ENCODE data around the gene CDKN3.
"Not testable (repeated sequence)": the region's sequence is repeated elsewhere in the genome, so short reads cannot be mapped to it uniquely, and the experiment has no call there.

CDKN3 gene

GRCh38 chr14:54420478-54421142 lies 23.8 kb downstream of the CDKN3 start:
- in situ Hi-C loops (cut with HindIII; ENCODE audit: low sequenced_read_pairs) = no loop called here

GRCh38 chr14:54423991-54424390 lies 27.2 kb downstream of the CDKN3 start:
- in situ Hi-C loops (cut with HindIII; ENCODE audit: low sequenced_read_pairs) = no loop called here

DNA sequence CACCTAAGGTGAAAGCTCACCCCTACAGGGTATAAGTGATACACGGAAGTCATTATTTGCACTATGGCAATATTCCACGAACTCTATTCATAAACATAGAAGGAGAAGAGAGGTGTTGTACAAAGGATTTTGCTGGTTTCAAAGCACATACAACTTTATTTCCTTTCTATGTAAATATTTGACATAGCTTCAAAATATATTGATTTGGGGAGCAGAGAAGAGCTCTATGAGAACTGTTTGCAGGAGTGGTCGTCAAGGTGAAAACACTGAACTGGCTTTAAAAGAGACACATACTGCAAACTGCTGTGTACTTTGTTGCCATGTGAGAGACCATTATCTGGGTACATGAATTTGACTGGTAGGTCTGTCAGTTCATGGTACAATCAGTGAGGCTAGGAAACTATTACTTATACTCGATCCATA lies 27.7 kb downstream of the CDKN3 start:
- in situ Hi-C loops (cut with HindIII; ENCODE audit: low sequenced_read_pairs) = no loop called here

DNA sequence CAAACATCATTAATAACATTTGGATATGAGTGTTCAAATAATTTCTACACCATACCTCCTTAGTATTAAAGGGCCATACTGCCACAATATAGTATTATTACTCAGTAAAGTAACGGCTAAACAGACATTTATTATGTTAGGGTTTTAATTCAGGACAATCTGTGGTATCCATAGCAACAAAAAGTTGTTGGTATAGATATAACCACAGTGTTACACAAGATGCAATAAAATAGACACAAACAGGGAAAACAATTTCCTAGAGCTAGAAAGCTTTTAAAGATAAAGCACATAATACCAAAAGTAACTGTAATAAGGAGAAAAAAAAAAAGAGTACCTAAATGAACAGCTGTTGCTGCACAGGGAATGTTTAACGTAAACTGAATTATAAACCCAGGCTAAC lies 28.3 kb downstream of the CDKN3 start:
- in situ Hi-C loops (cut with HindIII; ENCODE audit: low sequenced_read_pairs) = no loop called here

GRCh38 chr14:54425537-54426274 lies 28.9 kb downstream of the CDKN3 start:
- in situ Hi-C loops (cut with HindIII; ENCODE audit: low sequenced_read_pairs) = no loop called here

DNA sequence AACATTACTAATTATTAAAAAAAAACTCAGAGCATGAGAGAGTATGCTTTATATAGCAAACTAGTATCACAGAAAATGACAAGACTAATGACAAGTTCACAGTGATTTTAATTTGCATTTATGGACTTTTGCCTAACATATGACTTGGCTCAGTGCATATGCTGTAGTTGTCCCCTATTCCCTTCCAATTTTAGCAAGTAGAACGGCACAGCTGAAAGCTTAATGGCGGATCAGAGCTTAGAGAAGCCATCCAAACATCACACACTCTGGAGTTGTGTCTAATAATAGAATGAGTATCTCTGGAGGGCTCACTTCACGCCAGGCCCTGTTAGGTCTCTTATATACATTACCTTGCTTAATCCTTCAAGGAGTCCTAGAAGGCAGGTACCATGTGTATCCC lies 31.1 kb downstream of the CDKN3 start:
- in situ Hi-C loops (cut with HindIII; ENCODE audit: low sequenced_read_pairs) = no loop called here

DNA sequence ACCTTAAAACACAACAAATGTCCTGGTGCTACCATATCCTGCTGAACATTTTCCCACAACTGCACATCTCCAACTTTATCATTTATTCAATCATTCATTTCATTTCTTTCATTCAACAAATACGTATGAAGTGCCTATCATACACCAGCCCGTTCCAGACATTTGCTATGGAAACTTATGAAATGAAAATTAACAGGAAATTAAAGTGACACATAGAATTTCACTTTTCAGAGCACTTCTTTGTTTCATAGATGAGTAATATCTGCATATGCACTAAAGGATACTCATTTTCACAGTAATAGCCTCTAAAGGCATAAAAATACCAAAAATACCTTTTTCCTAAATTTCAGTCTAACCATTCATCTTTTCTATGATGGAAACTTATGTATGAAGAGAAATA lies 31.7 kb downstream of the CDKN3 start:
- in situ Hi-C loops (cut with HindIII; ENCODE audit: low sequenced_read_pairs) = no loop called here

DNA sequence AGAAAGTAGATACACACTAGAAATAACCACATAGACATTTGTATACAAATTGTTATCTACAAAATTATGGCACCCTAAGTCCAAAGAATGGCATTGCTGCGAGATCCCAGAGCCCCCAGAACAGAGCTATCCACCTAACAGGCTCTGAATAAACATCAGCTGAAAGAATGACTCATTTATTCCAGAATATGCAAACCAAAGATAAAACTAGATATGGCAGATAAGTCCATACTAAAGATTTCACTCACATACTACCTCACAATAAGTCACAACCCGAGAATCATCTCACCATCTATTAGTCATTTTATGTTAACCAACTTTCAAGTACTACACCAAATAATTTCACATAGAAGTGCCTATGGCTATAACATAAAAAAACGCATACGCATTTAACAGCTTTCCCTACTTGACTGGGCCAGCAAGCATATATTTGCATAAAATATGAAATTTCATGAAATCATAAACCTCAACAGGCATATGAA lies 38.7 kb downstream of the CDKN3 start:
- in situ Hi-C loops (cut with HindIII; ENCODE audit: low sequenced_read_pairs) = no loop called here

- in situ Hi-C loops (cut with HindIII; ENCODE audit: low sequenced_read_pairs) = not testable (repeated sequence)
Measured at GRCh38 chr14:54437954-54438353, 41.1 kb downstream of the CDKN3 start.

DNA sequence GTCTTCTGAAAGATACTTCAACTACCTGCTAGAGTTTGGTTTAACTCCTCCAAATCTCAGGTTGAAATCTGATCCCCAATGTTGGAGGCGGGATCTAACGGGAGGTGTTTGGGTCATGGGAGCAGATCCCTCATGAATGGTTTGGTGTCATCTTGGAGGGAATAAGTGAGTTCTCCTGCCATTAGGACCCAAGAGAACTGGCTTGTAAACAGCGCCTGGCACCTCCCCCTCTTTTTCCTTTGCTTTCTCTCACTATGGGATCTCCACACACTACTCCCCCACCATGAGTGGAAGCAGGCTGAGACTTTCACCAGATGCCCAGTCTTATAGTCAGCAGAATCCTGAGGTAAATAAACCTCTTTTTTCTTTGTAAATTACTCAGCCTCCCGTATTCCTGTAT lies 41.9 kb downstream of the CDKN3 start:
- in situ Hi-C loops (cut with HindIII; ENCODE audit: low sequenced_read_pairs) = no loop called here

DNA sequence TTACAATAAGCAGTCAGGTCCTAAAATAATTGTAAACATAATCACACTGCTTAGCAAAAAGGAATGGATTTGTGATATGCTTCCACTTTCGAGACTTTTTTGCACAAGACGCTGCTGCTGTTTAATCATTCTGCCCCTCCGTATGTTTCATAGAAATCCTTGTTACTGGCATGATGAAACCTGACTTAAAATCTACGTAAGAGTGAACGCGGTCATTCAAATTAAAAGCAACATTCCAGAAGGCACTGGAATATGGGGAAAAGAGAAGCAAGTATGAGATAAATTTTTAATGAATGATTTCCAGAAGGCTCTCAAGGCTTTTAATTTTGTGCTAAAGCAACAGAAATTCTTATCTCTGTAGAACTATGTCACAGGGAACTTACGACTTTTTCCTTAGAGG lies 43.2 kb downstream of the CDKN3 start:
- in situ Hi-C loops (cut with HindIII; ENCODE audit: low sequenced_read_pairs) = loop anchor here (5.0 kb wide), 1 partner anchor 52 kb away; no protein-coding TSS in a partner anchor

DNA sequence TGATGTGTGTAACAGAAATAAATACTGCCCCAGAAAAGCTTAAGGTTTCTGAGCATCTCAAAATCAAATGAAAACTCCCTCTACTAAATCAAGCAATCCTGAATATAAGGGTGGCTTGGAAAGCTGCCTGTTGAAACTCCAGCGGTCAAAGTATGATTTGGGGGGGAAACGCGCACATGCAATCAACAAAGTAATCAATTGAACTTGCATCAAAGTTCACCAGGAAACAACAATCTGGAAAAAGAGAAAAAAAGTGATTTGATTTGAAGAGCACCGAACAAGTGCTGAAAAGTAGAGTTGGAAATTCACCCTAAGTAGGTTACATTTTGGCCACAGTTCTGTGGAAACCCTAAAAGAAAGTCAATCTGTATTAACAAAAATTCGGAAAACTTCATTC lies 43.7 kb downstream of the CDKN3 start:
- in situ Hi-C loops (cut with HindIII; ENCODE audit: low sequenced_read_pairs) = loop anchor here (5.0 kb wide), 1 partner anchor 52 kb away; no protein-coding TSS in a partner anchor

DNA sequence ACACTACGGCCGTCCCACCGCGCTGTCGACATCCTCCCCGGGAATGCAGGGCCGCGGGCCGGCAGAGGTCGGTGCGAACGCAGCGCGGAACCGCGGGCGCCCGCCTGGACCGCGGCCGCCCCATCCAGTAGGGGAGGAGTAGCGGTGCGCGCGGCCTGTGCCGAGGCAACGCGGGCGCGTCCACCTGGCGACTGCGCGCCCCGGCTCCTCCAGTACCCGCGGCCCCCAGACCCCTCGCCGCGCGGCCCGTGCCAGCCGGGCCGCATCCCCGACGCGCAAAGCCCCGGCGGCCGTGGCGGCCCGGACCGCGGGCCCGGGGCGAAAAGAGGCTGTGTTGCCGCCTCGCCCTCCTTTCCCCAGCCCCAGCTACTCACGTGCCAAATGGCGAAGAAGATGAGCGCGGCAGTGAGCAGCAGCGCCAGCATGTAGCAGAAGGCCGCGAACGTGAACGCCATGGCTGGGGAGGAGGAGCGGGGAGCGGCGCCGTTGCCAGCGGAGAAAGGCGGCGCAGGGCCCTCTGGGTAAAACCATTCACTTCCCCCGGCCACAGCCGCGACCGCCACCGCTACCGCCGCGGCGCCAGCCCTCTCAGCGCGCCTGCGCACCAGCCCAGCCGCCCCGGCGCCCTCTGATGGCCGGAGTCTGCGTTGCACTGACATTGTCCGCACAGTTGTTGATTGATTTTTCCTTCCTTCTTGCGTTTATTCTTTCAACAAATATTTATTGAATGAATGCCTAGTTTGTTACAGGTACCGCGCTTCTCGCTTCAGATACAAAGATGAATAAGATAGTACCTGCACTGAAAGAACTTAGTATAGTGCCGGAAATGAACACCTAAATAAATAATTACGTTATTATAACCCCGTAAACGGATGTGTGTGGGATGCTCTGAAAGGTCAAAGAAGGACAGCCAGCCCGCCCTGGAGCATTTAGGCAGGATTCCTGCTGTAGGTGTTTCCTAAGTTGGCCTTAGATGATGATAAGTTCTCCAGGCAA lies 44.4 kb downstream of the CDKN3 start, which contains the start of gene CNIH1:
Gene CNIH1 (minus strand): TSS at position 502 of the 996 bp plus-strand sequence. CDS start 47 bp downstream, at position 455.
- in situ Hi-C loops (cut with HindIII; ENCODE audit: low sequenced_read_pairs) = loop anchor here (5.0 kb wide), 1 partner anchor 51 kb away; no protein-coding TSS in a partner anchor

- in situ Hi-C loops (cut with HindIII; ENCODE audit: low sequenced_read_pairs) = loop anchor here (5.0 kb wide), 1 partner anchor 49 kb away; no protein-coding TSS in a partner anchor
Measured at GRCh38 chr14:54442961-54443360, 46.2 kb downstream of the CDKN3 start.

DNA sequence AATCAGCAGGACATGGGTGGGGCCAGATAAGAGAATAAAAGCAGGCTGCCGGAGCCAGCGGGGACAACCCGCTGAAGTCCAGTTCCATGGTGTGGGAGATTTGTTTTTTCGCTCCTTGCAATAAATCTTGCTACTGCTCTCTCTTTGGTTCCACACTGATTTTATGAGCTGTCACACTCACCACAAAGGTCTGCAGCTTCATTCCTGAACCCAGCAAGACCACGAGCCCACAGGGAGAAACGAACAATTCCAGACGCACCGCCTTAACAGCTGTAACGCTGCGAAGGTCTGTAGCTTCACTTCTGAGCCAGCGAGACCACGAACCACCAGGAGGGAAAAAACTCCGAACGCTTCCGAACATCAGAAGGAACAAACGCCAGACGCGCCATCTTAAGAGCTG lies 47.2 kb downstream of the CDKN3 start:
- in situ Hi-C loops (cut with HindIII; ENCODE audit: low sequenced_read_pairs) = loop anchor here (5.0 kb wide), 1 partner anchor 48 kb away; no protein-coding TSS in a partner anchor

GRCh38 chr14:54444681-54445080 lies 47.9 kb downstream of the CDKN3 start:
- in situ Hi-C loops (cut with HindIII; ENCODE audit: low sequenced_read_pairs) = loop anchor here (5.0 kb wide), 1 partner anchor 48 kb away; no protein-coding TSS in a partner anchor

GRCh38 chr14:54446161-54446693 lies 49.4 kb downstream of the CDKN3 start:
- in situ Hi-C loops (cut with HindIII; ENCODE audit: low sequenced_read_pairs) = no loop called here

DNA sequence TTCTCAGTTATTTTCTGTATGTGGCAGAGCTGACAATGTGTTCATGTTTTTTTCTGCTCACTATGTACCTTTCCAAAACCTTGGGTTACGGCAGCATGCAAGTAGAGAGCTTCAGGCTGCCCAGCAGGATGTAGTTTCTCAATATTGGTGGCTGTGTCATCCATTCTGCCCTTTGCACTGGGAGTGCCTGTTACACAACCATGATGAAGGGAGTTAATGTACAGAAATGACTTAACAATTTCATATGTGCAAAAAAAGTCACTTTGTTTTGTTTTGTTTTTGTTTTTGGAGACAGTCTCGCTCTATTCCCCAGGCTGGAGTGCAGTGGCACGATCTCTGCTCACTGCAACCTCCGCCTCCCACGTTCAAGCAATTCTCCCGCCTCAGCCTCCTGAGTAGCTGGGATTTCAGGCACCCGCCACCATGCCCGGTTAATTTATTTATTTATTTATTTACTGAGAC lies 50.5 kb downstream of the CDKN3 start:
- in situ Hi-C loops (cut with HindIII; ENCODE audit: low sequenced_read_pairs) = no loop called here

- in situ Hi-C loops (cut with HindIII; ENCODE audit: low sequenced_read_pairs) = no loop called here
Measured at GRCh38 chr14:54450535-54450934, 53.7 kb downstream of the CDKN3 start.

- in situ Hi-C loops (cut with HindIII; ENCODE audit: low sequenced_read_pairs) = no loop called here
Measured at GRCh38 chr14:54451121-54451601, 54.4 kb downstream of the CDKN3 start.

Data from endothelial cell of hepatic sinusoid (primary cell).